B cell (primary cell): Measurements from ENCODE around the gene DNAH10. TPM values are rescaled to one million over a fixed set of nuclear protein-coding genes. Genes with fewer than 3 reads are reported as not detected.

Experiments
- ATAC-seq: fragments of 200-7000 bp; cut with Tn5 transposase; one replicate; pipeline ENCODE4 v1.10.0; 2021; ENCODE audit warnings: low read depth, mild to moderate bottlenecking, moderate number of reproducible peaks, moderate library complexity
- CTCF ChIA-PET: fragments of 350-600 bp; sonication (Branson Sonifier 250); formaldehyde crosslinking; loops from one replicate; lab custom pipeline; 2021; ENCODE audit warnings: antibody characterized with exemption, inconsistent platforms; lab: Charles Lee
- POLR2A ChIA-PET: fragments of 350-600 bp; sonication (Branson Sonifier 250); formaldehyde crosslinking; loops from one replicate; lab custom pipeline; 2021; ENCODE audit warnings: antibody characterized with exemption; lab: Charles Lee
- DNase-seq: peaks from one replicate; pipeline ENCODE4 v3.0.0; 2013
- H2AFZ ChIP-seq: 2 replicates; pipeline ENCODE4 v1.6.1; 2012; ENCODE audit warnings: mild to moderate bottlenecking, low read depth, low read length; ENCODE audit not compliant: insufficient read depth, poor library complexity, severe bottlenecking
- H3K27ac ChIP-seq, 2 donors: 1 replicate in 1 of 2; 2 replicates in 1 of 2; pipeline ENCODE4 v1.5.1; 2012 to 2013; ENCODE audit warnings: low read length in 2 of 2, mild to moderate bottlenecking in 2 of 2, moderate library complexity in 1 of 2
- H3K27me3 ChIP-seq, 4 experiments: fragments of 200-600 bp in 1 of 4; sonication (generic) in 1 of 4; replicated peaks in 1 of 4; 1 replicate in 2 of 4; 2 replicates in 2 of 4; pipeline versions ENCODE4 v1.6.1 to v1.7.0; 2013 to 2016; ENCODE audit warnings: low read length in 3 of 4, mild to moderate bottlenecking in 2 of 4, mixed read lengths in 1 of 4, moderate library complexity in 1 of 4; ENCODE audit not compliant: insufficient read depth in 4 of 4, control insufficient read depth in 3 of 4; ENCODE audit errors: control extremely low read depth in 1 of 4
- H3K36me3 ChIP-seq, 2 experiments: replicated peaks in 1 of 2; 1 replicate in 1 of 2; 2 replicates in 1 of 2; pipeline versions ENCODE4 v1.6.1 to v1.7.1; 2013; ENCODE audit warnings: low read length in 1 of 2; ENCODE audit not compliant: insufficient read depth in 2 of 2, control insufficient read depth in 1 of 2; ENCODE audit errors: control extremely low read depth in 1 of 2, extremely low read depth in 1 of 2
- H3K4me1 ChIP-seq, 2 donors: fragments of 200-600 bp in 1 of 2; sonication (generic) in 1 of 2; 1 replicate in 1 of 2; 2 replicates in 1 of 2; pipeline versions ENCODE4 v1.5.1 to v1.6.1; 2013 to 2017; ENCODE audit warnings: low read length in 2 of 2; ENCODE audit not compliant: control insufficient read depth in 2 of 2, insufficient read depth in 2 of 2
- H3K4me2 ChIP-seq: replicated peaks from 2 replicates; pipeline ENCODE3; 2012; ENCODE audit warnings: mild to moderate bottlenecking, low read depth, low read length; ENCODE audit not compliant: poor library complexity, severe bottlenecking
- H3K4me3 ChIP-seq, 5 experiments: fragments of 200-600 bp in 1 of 5; sonication (generic) in 1 of 5; 1 replicate in 3 of 5; 2 replicates in 2 of 5; pipeline versions ENCODE4 v1.5.1 to v1.7.0; 2011 to 2016; ENCODE audit warnings: low read length in 4 of 5, mild to moderate bottlenecking in 4 of 5, low read depth in 2 of 5, control low read depth in 1 of 5, moderate library complexity in 1 of 5; ENCODE audit not compliant: insufficient read depth in 1 of 5; ENCODE audit errors: control extremely low read depth in 1 of 5, extremely low read depth in 1 of 5
- H3K79me2 ChIP-seq: fragments of 200-600 bp; sonication (generic); one replicate; pipeline ENCODE4 v1.6.0; 2016; ENCODE audit warnings: low read length; ENCODE audit not compliant: control insufficient read depth, insufficient read depth
- H3K9ac ChIP-seq: fragments of 200-600 bp; sonication (generic); 2 replicates; pipeline ENCODE4 v1.6.1; 2017; ENCODE audit warnings: mild to moderate bottlenecking, low read length, moderate library complexity
- H3K9me3 ChIP-seq, 3 donors: one replicate each; pipeline versions ENCODE4 v1.6.1 to v1.7.1; 2013; ENCODE audit warnings: low read length in 2 of 3; ENCODE audit not compliant: control insufficient read depth in 2 of 3, insufficient read depth in 1 of 3; ENCODE audit errors: control extremely low read depth in 1 of 3
- H4K20me1 ChIP-seq: 2 replicates; pipeline ENCODE4 v1.6.0; 2012; ENCODE audit warnings: mild to moderate bottlenecking, low read length; ENCODE audit not compliant: insufficient read depth, control insufficient read depth, poor library complexity, severe bottlenecking
- H3K27ac Mint-ChIP-seq: one replicate; pipeline ENCODE4 v1.8.0; 2021; ENCODE audit warnings: mixed read lengths
- H3K27me3 Mint-ChIP-seq: one replicate; pipeline ENCODE4 v1.8.0; 2021; ENCODE audit warnings: mixed read lengths
- H3K4me1 Mint-ChIP-seq: one replicate; pipeline ENCODE4 v1.8.0; 2021; ENCODE audit warnings: mixed read lengths
- H3K4me3 Mint-ChIP-seq: one replicate; pipeline ENCODE4 v1.8.0; 2021; ENCODE audit warnings: mixed read lengths
- H3K9me3 Mint-ChIP-seq: one replicate; pipeline ENCODE4 v1.8.0; 2022; ENCODE audit warnings: mixed read lengths; ENCODE audit not compliant: insufficient read depth
- EZH2 ChIP-seq: IDR thresholded peaks from 2 replicates; pipeline ENCODE4 v1.6.1; 2012; ENCODE audit warnings: borderline replicate concordance, low read depth, mild to moderate bottlenecking, moderate library complexity, low read length; ENCODE audit not compliant: insufficient read depth, poor library complexity, severe bottlenecking
- WGBS: methylation state at CpG from one replicate; pipeline ENCODE4 v1.1.5; 2013; ENCODE audit warnings: missing lambda C conversion rate; ENCODE audit not compliant: insufficient coverage; 5-methylcytosine and 5-hydroxymethylcytosine counted together
- intact Hi-C: fragments of 100-400 bp; cut with micrococcal nuclease; formaldehyde crosslinking; loops from one replicate; pipeline ENCODE4 v1.10.0; 2022
- polyA plus RNA-seq: library from polyadenylated mRNA; depleted of rRNA; stranded (reverse); fragments of >200 nt; gene quantifications from 2 replicates; pipeline ENCODE4 v1.2.3, GENCODE V29; 2012
- total RNA-seq, 2 donors: library from RNA; stranded (reverse); fragments of 120-200 nt in 1 of 2; gene quantifications; 1 replicate in 1 of 2; 2 replicates in 1 of 2; pipeline versions ENCODE4 v1.2.3 to v1.2.4, GENCODE V29; 2013 to 2022
- TF ChIP-seq, protein P1 (sequence below): fragments of 200-600 bp; IDR thresholded peaks from one replicate; pipeline ENCODE4 v1.8.0; 2022; ENCODE audit warnings: antibody characterized with exemption, mild to moderate bottlenecking

Gene DNAH10
- total and polyA plus RNA-seq, 2 donors (not counting 1 experiment from before 2014, with no cell fraction given) = 0.24 to 0.99 TPM

- Histone ChIP-seq H3K4me2 (no peak overlapping the region), H3K4me1 (no peaks in the 10 kb centered on the region), H3K27ac (no peak overlapping the region), H3K36me3 (peaks cover 0 to 6% of the 10 kb centered on the region in 2 experiments), H3K9me3 (no peaks in the 10 kb centered on the region), H2AFZ (no peak overlapping the region), H3K27me3 (no peaks in the 10 kb centered on the region), H3K4me3 (no peak overlapping the region), H3K9ac (no peak overlapping the region), H3K79me2 (peaks cover 11% of the 10 kb centered on the region), H4K20me1 (no peaks in the 10 kb centered on the region)
- H3K4me3 Mint-ChIP-seq = no peak overlapping the region
- H3K27ac Mint-ChIP-seq = no peak overlapping the region
- ATAC-seq (no peak), DNase-seq (no peak)
- no peaks in the 10 kb centered on the region for H3K9me3 Mint-ChIP-seq
- intact Hi-C loops = no loop called here
- ChIA-PET CTCF (interaction anchor here (0.6 to 1.2 kb wide), 2 partner anchors 22 to 1079 kb away, joined by 3 to 4 read pairs; no protein-coding TSS in a partner anchor), POLR2A (no interaction called here)
- WGBS = 97% methylated on average over 4 of the region's 5 CpGs
- TF ChIP-seq, protein P1, sequence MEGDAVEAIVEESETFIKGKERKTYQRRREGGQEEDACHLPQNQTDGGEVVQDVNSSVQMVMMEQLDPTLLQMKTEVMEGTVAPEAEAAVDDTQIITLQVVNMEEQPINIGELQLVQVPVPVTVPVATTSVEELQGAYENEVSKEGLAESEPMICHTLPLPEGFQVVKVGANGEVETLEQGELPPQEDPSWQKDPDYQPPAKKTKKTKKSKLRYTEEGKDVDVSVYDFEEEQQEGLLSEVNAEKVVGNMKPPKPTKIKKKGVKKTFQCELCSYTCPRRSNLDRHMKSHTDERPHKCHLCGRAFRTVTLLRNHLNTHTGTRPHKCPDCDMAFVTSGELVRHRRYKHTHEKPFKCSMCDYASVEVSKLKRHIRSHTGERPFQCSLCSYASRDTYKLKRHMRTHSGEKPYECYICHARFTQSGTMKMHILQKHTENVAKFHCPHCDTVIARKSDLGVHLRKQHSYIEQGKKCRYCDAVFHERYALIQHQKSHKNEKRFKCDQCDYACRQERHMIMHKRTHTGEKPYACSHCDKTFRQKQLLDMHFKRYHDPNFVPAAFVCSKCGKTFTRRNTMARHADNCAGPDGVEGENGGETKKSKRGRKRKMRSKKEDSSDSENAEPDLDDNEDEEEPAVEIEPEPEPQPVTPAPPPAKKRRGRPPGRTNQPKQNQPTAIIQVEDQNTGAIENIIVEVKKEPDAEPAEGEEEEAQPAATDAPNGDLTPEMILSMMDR = no peak
- no peak for TF ChIP-seq EZH2
- H3K27me3 Mint-ChIP-seq = no peaks in the 10 kb centered on the region
- no peaks in the 10 kb centered on the region for H3K4me1 Mint-ChIP-seq
Observed at GRCh38 chr12:123962513-123962912, 200.4 kb downstream of the DNAH10 start.

DNA sequence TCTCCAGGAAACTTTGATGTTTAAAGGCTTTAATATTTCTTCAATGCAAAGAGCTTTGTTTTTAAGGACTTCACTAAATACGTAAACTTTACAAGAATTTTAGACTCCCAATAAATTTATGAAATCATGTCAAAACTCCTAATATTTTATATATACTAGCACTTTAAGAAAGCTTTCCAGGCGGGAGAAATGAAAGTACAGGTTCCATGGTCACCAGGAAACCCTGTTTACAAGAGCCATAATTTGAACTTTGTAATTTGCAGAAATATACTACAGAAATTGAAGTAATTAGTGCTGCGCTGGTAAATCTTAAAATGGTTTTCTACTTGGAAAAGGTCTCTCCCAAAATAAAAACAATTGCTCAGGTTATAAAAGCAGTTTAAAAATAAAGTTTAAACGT lies 201.7 kb downstream of the DNAH10 start:
- Histone ChIP-seq H3K4me1 (no peaks in the 10 kb centered on the region), H2AFZ (no peak overlapping the region), H3K27me3 (no peaks in the 10 kb centered on the region), H3K9ac (no peak overlapping the region), H3K79me2 (peaks cover 11% of the 10 kb centered on the region), H3K9me3 (no peaks in the 10 kb centered on the region), H3K27ac (no peak overlapping the region), H3K4me2 (no peak overlapping the region), H3K36me3 (peaks cover 0 to 6% of the 10 kb centered on the region in 2 experiments), H4K20me1 (no peaks in the 10 kb centered on the region), H3K4me3 (no peak overlapping the region)
- POLR2A ChIA-PET = no interaction called here
- WGBS = no CpG with 5 or more reads among the region's 4 CpGs
- H3K27ac Mint-ChIP-seq = no peak overlapping the region
- intact Hi-C loops = no loop called here
- no peaks in the 10 kb centered on the region for H3K27me3 Mint-ChIP-seq
- H3K4me1 Mint-ChIP-seq = no peaks in the 10 kb centered on the region
- TF ChIP-seq EZH2 = no peak
- TF ChIP-seq, protein P1 = no peak
- H3K9me3 Mint-ChIP-seq = no peaks in the 10 kb centered on the region
- CTCF ChIA-PET = interaction anchor here (1.0 to 1.2 kb wide), 2 partner anchors 20 to 22 kb away, joined by 3 read pairs; no protein-coding TSS in a partner anchor
- no peak for ATAC-seq
- DNase-seq = no peak
- H3K4me3 Mint-ChIP-seq = no peak overlapping the region
